GM19468 (cell line): Measurements from ENCODE around the gene GFAP.

Source experiments
- ATAC-seq: cut with Tn5 transposase; IDR thresholded peaks from one replicate; pipeline ENCODE4 v1.9.1; 2021; ENCODE audit warnings: mild to moderate bottlenecking, moderate library complexity, moderate number of reproducible peaks; ENCODE audit not compliant: unreplicated experiment; ENCODE audit errors: extremely low read depth

GFAP gene

GRCh38 chr17:44915862-44916780 lies 821 bp upstream of the GFAP start:
- ATAC-seq = no peak

GRCh38 chr17:44914698-44915271 lies 515 bp downstream of the GFAP start:
- ATAC-seq = no peak

- ATAC-seq = no peak
Measured at GRCh38 chr17:44914148-44914547, 1.2 kb downstream of the GFAP start.

GRCh38 chr17:44913676-44914075 lies 1.6 kb downstream of the GFAP start:
- ATAC-seq = no peak

- no peak for ATAC-seq
Measured at GRCh38 chr17:44912763-44913544, 2.3 kb downstream of the GFAP start.

- no peak for ATAC-seq
Measured at GRCh38 chr17:44911133-44912001, 3.9 kb downstream of the GFAP start.

GRCh38 chr17:44910231-44911106 lies 4.8 kb downstream of the GFAP start:
- ATAC-seq = no peak

- ATAC-seq = no peak
Measured at GRCh38 chr17:44909681-44910144, 5.6 kb downstream of the GFAP start.

GRCh38 chr17:44908761-44909326 lies 6.5 kb downstream of the GFAP start:
- no peak for ATAC-seq

- ATAC-seq = no peak
Measured at GRCh38 chr17:44907729-44908470, 7.4 kb downstream of the GFAP start.

GRCh38 chr17:44906763-44907728 lies 8.3 kb downstream of the GFAP start:
- no peak for ATAC-seq

- ATAC-seq = no peak
Measured at GRCh38 chr17:44906010-44906646, 9.2 kb downstream of the GFAP start.

- ATAC-seq = no peak
Measured at GRCh38 chr17:44905006-44906000, 10.0 kb downstream of the GFAP start.

GRCh38 chr17:44904001-44904984 lies 11.0 kb downstream of the GFAP start:
- no peak for ATAC-seq
